ENCODE measurements around the gene UBE2G1.

- TF ChIP-seq CTCF (IDR thresholded peaks at IDR 0.05): no peak
- no peak for TF ChIP-seq POLR2A (IDR thresholded peaks at IDR 0.05)
These were observed 56.0 kb downstream of the UBE2G1 start for GRCh38 chr17:4310354-4311060.

Measured in Peyer's patch (tissue), 4 donors.